Activated CD8-positive, alpha-beta memory T cell treated with anti-CD3 and anti-CD28 coated beads for 24 hours (primary cell): ENCODE results near the gene SERINC2.
A peak's percentile ranks its signal among the peaks of the same experiment; 100 is the strongest.

ENCODE experiments used
- DNase-seq: peaks from one replicate; pipeline ENCODE4 v3.0.0-alpha.2; 2020

Gene SERINC2

GRCh38 chr1:31412732-31413404 is at the start of gene SERINC2:
TSS of gene SERINC2 (plus strand) at chr1:31413213. CDS start at chr1:31413266, 53 bp downstream.
- peak; percentile 61 for DNase-seq

- DNase-seq = no peak
Measured at GRCh38 chr1:31364561-31365250, 48.3 kb upstream of the SERINC2 start.

DNA sequence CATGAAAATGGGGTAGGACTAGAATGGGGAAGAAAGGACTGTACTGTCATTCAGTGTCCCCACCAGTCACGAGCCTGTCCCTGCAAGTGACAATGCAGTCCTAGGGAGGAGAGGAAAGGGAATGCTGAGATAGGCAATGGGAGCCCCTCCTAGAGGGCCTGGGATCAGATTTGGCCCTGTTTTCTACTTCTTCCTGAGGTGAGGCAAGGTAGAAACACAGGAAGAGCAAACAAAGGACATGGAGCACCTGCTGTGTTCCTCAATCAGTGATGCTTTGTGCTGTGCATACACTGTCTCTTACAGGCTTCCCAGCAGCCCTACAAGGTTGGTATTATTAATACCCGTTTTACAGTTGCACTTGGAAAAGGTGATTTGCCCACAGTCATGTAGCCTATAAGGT is 46.2 kb upstream of the SERINC2 start:
- DNase-seq = no peak

GRCh38 chr1:31368611-31369107 is 44.4 kb upstream of the SERINC2 start:
- DNase-seq = no peak

DNA sequence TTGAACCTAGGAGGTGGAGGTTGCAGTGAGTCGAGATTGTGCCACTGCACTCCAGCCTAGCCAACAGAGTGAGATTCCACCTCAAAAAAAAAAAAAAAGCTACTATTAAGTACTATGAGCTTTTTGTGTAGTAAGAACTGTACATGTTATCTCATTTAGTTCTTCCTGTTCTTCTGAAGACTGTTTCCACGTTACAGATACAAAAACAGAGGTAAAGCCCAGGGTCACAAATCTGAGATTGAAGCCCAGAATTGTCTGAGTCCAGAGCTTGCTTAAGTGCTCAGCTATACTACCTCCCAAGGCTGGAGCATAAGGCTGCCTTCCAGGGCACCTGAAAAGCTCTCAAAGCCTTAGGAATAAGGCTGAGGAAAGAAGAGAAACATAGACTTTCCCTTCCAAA is 43.0 kb upstream of the SERINC2 start:
- no peak for DNase-seq

- no peak for DNase-seq
Measured at GRCh38 chr1:31370565-31370964, 42.4 kb upstream of the SERINC2 start.

DNA sequence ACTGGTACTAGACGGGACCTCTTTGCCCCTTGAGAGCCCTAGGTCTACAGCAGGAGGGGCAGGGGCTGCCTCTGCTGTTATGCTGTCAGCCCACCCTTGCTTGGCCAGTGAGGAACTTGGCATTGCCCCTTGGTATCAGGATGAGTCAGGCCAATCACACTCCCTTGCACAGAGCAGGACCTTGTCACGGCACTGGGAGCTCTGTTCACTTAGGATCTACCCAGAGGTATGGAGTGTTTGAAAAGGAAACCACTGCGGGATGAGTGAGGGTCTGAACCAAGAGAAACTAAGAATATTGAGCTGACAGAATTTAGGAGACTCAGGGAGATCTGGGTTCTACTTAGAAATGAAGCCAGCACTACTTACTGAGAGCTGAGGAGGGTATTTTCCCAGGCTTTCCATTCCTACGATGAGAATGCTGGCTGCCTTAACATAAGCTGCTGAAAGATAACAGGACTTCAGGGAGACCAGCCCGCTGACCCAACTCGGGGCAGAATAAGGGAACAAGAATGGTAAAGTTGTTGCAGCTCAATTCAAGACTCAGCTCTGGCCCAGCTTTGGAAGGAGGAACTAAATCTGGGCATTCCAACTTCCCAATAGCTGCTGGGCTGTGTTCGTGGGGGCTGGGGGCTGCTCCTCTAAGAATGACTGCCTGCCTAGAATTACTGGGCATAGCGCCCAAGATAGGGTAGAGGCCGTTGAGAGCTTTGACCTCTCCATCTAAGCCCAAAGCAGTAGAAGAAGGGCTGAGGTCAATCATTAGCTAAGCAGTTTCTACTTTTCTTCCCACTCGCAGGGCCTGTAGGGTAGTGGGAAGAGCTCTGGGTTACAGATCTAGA is 41.7 kb upstream of the SERINC2 start:
- peak; percentile 49 for DNase-seq

DNA sequence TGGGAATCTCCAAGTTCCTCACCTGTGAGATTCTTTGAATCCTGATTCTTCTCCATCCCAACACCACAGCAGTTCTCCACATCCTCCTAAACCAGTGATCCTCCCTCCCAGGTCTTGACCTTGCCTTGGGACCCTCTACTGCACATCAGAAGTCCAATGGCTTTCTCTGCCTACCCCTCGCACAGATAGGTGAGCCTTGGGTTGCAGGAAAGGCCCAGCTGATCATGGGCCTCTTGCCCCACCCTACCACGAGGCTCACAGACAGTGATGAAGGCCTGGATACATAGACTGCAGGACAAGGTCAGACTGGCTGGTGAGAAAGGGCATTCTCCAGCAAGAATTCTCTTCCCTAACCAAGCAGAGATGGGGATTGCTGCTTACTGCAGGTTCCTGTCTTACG is 41.0 kb upstream of the SERINC2 start:
- no peak for DNase-seq

GRCh38 chr1:31372751-31373055 is 40.3 kb upstream of the SERINC2 start:
- DNase-seq = no peak

DNA sequence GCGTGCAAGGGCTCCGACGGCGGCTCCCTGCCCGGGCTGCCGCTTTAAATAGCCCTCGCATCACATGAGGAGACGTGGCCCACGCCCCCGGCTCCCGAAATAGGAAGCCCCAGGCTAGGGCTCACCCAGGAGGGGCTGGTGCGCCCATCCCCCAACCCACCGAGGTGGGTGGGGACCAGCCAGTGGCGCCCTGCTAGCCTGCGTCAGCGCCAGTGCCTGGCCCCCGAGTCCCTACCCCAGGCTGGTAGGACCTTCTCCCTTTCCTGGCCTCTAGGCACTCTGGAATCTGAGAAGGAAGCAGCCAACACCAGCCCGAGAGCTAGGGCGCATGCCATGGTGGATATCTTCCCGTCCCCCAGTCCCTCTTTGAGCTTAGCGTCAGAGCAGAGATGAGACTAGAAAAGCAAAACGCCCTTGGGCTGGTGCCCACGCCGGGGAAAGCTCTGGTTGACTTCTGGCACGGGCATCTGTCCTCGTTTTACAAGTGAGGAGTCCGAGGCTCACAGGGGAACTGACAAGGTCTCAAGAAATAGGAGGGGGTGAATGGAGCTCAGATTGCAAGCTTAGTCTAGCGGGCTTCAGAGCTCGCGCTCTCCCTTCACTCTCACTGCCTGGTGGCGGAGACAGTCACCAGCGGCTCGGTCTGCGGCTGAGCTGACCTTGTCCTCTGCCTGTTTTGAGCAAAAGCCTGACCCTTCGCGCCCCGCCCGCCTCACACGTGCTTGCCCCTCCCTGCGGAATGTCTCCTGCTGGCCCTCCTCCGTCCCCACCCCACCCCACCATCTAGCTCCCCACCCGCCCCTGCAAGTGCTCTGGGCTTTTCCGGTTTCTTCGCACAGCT is 39.7 kb upstream of the SERINC2 start, which contains the start of gene FABP3:
FABP3 (minus strand) TSS at position 21 of the 841 bp plus-strand sequence. CDS start 62 bp downstream, outside the sequence.
- DNase-seq = peak; percentile 71

GRCh38 chr1:31373897-31374486 is 39.0 kb upstream of the SERINC2 start:
- DNase-seq = no peak

- DNase-seq = no peak
Measured at GRCh38 chr1:31374511-31375196, 38.4 kb upstream of the SERINC2 start.

DNA sequence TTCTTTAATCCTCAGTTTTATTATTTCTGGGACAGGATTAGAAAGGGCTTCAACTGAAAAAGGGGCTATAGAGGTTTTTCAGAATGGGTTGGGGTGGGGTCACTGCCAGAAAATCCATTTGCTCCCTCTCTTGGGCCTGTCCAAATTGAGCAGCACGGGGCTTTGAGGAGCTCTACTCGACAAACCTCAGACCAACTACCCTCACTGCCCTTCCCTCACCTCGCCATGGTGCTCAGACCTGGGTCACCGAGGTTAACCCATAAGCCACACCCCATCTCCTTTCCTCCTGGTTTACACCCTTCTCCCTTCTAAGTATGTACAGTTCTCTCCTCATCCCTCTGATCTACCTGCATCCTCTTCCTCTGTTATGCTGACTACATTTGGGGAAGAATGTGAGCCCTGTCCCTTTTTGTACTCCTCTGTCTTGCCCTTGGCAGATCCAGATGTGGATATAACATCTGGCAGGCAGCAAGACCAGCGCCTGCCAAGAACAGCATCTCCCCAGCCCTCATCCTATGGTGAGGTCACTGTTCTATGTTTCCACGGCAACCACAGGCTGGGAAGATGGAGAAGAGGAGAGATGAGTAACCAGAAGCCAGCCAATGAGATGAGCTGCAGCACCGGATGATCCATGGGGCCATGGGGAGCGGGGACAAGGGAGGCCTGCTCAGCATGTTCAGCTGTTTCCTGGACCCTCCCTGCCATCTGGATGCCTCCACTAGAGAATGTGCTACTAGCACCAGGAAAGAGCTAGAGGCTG is 36.5 kb upstream of the SERINC2 start:
- no peak for DNase-seq

DNA sequence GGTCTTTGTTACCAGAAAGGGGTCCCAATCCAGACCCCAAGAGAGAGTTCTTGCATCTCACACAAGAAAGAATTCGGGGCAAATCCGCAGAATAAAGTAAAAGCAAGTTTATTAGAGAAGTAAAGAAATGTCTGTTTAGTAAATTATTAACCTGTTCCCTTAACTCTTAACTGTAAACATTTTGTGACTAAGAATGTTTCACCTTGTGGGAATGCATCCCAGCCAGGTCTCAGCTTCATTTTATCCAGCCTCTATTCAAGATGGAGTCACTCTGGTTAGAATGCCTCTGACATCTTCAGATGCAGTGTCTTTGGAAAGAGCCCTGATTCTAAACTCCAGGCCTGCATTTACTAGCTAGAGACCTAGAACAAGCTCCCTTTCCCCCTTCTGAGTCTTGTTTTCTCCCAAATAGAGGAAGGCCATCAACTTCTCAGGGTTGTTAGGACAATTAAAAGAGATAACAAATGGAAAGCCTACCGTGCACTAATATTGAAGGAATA is 35.6 kb upstream of the SERINC2 start:
- no peak for DNase-seq

DNA sequence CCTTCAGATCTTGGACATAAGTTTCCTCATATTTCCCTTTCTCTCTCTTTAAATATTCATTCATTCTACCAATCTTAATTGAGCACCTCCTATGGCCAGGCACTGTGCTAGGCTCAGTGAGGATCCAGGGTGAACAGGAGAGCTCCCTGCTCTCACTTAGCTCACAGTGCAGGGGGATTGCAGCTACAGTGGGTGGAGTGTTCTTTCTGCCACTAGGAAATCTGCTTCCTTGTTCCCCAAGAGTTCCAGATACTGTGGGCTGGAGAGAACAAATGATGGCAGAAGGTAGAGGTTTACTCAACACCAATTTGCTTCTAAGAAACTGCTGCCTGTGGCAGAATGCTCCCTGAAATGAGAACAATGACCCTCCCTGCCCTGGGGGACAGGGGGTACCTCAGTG is 35.0 kb upstream of the SERINC2 start:
- DNase-seq = no peak

DNA sequence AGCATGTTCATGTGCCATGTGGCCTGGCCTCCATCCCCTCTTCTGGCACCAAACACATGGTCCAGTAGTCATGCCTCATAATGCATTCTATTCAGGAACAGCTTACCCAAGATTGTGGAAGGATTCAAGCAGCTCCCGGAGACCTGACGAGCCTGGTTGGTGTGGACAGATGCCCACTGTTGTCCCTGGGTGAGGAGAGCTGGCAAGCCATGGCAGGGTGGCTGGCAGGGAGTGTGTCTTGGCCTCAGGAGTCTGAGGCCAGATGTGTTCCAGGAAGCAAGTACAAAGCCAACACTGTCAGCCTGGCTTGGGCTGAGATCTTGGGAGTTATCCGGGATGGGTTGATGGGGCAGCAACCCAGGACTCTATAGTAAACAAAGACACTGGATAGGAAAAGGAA is 32.8 kb upstream of the SERINC2 start:
- no peak for DNase-seq

DNA sequence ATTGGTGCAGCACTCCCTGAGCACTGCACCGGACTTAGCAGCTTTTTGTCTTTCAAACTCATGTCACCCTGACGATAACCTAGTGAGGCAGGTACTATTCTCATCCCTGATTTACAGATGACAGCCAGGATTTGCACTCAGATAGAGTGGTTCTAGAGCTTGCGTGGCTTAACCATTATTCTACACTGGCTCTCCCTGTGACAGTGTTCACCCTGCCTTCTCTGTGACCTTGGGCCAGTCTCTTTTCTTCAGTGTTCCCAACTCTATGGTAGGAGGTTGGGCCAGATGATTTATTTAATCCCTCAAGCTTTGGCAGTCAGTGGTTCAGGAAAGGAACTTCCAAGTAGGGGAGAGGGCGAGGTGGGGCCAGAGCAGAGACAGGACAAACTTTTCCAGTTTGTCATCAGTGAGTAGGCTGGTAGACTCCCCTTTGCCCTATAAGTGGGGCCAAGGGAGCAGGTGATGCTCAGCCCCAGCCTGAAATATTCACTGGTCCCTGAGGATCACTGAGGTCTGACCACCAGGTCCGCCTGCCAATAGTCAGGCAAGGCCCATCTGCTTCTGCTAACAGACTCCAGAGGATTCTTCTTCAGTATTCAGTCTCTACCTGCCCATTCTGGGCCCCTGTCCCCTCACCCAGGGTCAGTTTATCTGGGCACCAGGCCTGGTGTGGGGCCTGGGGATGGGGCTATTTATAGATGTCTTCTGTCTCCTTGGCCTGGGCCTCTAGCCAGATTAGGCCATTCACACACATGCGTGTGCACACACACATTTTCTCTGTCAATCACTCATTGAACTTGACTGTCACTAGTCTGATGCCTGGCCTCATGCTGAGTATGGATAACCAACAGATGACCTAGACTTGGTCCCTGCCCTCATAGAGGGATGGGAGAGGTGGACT is 31.4 kb upstream of the SERINC2 start:
- no peak for DNase-seq

GRCh38 chr1:31382379-31382989 is 30.5 kb upstream of the SERINC2 start:
- DNase-seq = no peak

- no peak for DNase-seq
Measured at GRCh38 chr1:31383967-31384366, 29.0 kb upstream of the SERINC2 start.
